Stimulated activated CD8-positive, alpha-beta memory T cell treated with anti-CD3 and anti-CD28 coated beads, Interleukin-7, amount 100 ng/mL, for 48 hours (primary cell): ENCODE results near the gene MTIF3.
A peak's percentile ranks its signal among the peaks of the same experiment; 100 is the strongest.

ENCODE experiments used
- DNase-seq, 2 donors: peaks; one replicate each; pipeline ENCODE4 v3.0.0-alpha.2; 2020; ENCODE audit warnings: low read depth in 1 of 2; ENCODE audit errors: extremely low read depth in 1 of 2

MTIF3 gene

GRCh38 chr13:27449936-27450828, at the start of gene MTIF3:
Gene MTIF3, minus strand, starts transcription at chr13:27450564. Its CDS starts 10,116 bp downstream, at chr13:27440448.
- DNase-seq, result peak; percentile 89 to 97

- DNase-seq, result no peak
These were observed 47.3 kb upstream of the MTIF3 start for GRCh38 chr13:27497563-27498230.

- no peak for DNase-seq
These were observed 46.3 kb upstream of the MTIF3 start for GRCh38 chr13:27496536-27497273.

GRCh38 chr13:27496006-27496405, 45.6 kb upstream of the MTIF3 start:
- DNase-seq, result no peak

- no peak for DNase-seq
These were observed 45.2 kb upstream of the MTIF3 start for GRCh38 chr13:27495551-27495950.

GRCh38 chr13:27493981-27494380, 43.6 kb upstream of the MTIF3 start:
- no peak for DNase-seq

GRCh38 chr13:27489456-27489855, 39.1 kb upstream of the MTIF3 start:
- no peak for DNase-seq

GRCh38 chr13:27487776-27488175, 37.4 kb upstream of the MTIF3 start:
- DNase-seq, result no peak

GRCh38 chr13:27483421-27483820, 33.1 kb upstream of the MTIF3 start:
- no peak for DNase-seq

- DNase-seq, result no peak
These were observed 32.6 kb upstream of the MTIF3 start for GRCh38 chr13:27482983-27483382.

GRCh38 chr13:27481766-27482165, 31.4 kb upstream of the MTIF3 start:
- DNase-seq, result no peak

GRCh38 chr13:27476943-27477703, 26.8 kb upstream of the MTIF3 start:
- DNase-seq, result no peak

GRCh38 chr13:27474751-27475268, 24.4 kb upstream of the MTIF3 start:
- DNase-seq, result no peak

- no peak for DNase-seq
These were observed 22.6 kb upstream of the MTIF3 start for GRCh38 chr13:27472941-27473340.

GRCh38 chr13:27472441-27472840, 22.1 kb upstream of the MTIF3 start:
- DNase-seq, result no peak

- no peak for DNase-seq
These were observed 19.9 kb upstream of the MTIF3 start for GRCh38 chr13:27470075-27470820.

GRCh38 chr13:27466513-27466912, 16.1 kb upstream of the MTIF3 start:
- DNase-seq, result no peak

- DNase-seq, result no peak
These were observed 15.2 kb upstream of the MTIF3 start for GRCh38 chr13:27465611-27466010.

- no peak for DNase-seq
These were observed 13.1 kb upstream of the MTIF3 start for GRCh38 chr13:27463500-27463899.
